ENCODE results near the gene DMRT1.

Gene DMRT1

GRCh38 chr9:841371-842209, at the start of gene DMRT1:
Gene DMRT1 (plus strand): TSS chr9:841697. CDS start chr9:841839, 142 bp downstream.
- FAIRE-seq (no peak), DNase-seq (ENCODE audit: extremely low spot score, insufficient read length, low read depth) (no peak)

- FAIRE-seq (no peak), DNase-seq (ENCODE audit: extremely low spot score, insufficient read length, low read depth) (no peak)
Observed at GRCh38 chr9:792331-793260, 48.9 kb upstream of the DMRT1 start.

DNA sequence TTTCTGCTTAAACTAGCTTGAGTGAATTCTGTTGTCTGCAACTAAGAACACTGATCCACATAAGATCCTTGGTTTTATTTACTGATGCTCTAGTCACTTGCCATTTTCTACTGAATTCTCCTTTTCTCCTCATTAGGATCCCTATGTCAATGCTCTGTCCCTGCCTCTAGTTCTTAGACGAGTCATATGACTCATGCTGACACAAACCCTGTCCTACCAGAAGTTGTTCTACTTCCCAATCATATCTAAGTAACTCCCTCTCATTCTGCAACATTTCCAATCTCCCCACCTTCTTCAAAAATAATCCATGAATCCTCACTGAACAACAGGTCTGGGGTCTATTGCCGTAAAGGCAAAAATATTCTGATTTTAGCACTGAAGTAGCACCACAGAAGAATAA, 47.1 kb upstream of the DMRT1 start:
- no peak for FAIRE-seq
- DNase-seq (ENCODE audit: extremely low spot score, insufficient read length, low read depth) = no peak

DNA sequence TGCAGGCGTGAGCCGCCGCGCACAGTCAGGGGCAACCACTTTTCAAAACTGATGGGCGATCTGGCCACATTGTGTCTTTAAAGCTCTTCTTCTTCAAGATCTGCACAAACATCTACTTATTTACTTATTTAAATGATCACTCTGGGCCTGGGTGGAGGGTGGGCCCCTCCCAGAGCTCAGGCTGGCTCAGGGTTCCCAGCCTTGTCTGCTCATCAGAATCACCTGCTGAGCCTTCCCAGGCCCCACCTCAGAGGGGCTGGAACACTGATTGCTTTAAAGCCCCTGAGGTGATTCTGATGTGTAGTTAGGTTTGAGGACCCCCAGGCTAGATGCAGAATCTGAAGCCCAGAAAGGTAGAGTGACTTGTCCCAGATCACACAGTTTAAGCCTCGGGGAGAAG, 45.6 kb upstream of the DMRT1 start:
- DNase-seq (ENCODE audit: extremely low spot score, insufficient read length, low read depth) = no peak
- no peak for FAIRE-seq

GRCh38 chr9:800591-801150, 40.8 kb upstream of the DMRT1 start:
- DNase-seq (ENCODE audit: extremely low spot score, insufficient read length, low read depth) = no peak
- no peak for FAIRE-seq

- FAIRE-seq = no peak
Observed at GRCh38 chr9:801399-802071, 40.0 kb upstream of the DMRT1 start.

DNA sequence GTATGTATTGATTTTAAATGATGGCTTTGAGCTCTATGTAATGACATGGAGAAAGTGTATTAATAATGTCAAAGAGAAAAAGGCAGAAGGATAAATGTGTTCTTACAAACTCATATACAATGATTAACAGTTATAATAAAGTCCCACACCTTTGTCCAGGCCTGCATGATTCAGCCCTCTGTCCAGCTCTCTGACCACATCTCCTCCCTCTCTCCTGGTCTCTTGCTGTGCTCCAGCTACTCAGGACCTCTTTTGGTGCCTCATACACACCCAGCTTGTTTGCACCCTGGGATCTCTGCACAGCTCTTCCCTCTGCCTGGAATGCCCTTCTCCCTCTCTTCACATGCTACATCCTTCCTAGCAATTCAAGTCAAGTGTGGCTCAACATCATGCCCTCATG, 37.5 kb upstream of the DMRT1 start:
- DNase-seq (ENCODE audit: extremely low spot score, insufficient read length, low read depth) = no peak
- no peak for FAIRE-seq

More at GRCh38 chr9:801399-802071, 40.0 kb upstream of the DMRT1 start:
- no peak for DNase-seq (ENCODE audit: extremely low spot score, insufficient read length, low read depth)

- FAIRE-seq (no peak), DNase-seq (ENCODE audit: extremely low spot score, insufficient read length, low read depth) (no peak)
Observed at GRCh38 chr9:805151-805550, 36.3 kb upstream of the DMRT1 start.

- DNase-seq (ENCODE audit: extremely low spot score, insufficient read length, low read depth) = no peak
- peak; percentile 76 for FAIRE-seq
Observed at GRCh38 chr9:806285-807156, 35.0 kb upstream of the DMRT1 start.

GRCh38 chr9:811106-811531, 30.4 kb upstream of the DMRT1 start:
- no peak for FAIRE-seq

GRCh38 chr9:818958-819357, 22.5 kb upstream of the DMRT1 start:
- FAIRE-seq (no peak), DNase-seq (ENCODE audit: extremely low spot score, insufficient read length, low read depth) (no peak)

More at GRCh38 chr9:811106-811531, 30.4 kb upstream of the DMRT1 start:
- no peak for DNase-seq (ENCODE audit: extremely low spot score, insufficient read length, low read depth)

GRCh38 chr9:826500-827280, 14.8 kb upstream of the DMRT1 start:
- DNase-seq (ENCODE audit: extremely low spot score, insufficient read length, low read depth) (no peak), FAIRE-seq (no peak)

GRCh38 chr9:840343-840742, 1.2 kb upstream of the DMRT1 start:
- FAIRE-seq (no peak), DNase-seq (ENCODE audit: extremely low spot score, insufficient read length, low read depth) (no peak)

DNA sequence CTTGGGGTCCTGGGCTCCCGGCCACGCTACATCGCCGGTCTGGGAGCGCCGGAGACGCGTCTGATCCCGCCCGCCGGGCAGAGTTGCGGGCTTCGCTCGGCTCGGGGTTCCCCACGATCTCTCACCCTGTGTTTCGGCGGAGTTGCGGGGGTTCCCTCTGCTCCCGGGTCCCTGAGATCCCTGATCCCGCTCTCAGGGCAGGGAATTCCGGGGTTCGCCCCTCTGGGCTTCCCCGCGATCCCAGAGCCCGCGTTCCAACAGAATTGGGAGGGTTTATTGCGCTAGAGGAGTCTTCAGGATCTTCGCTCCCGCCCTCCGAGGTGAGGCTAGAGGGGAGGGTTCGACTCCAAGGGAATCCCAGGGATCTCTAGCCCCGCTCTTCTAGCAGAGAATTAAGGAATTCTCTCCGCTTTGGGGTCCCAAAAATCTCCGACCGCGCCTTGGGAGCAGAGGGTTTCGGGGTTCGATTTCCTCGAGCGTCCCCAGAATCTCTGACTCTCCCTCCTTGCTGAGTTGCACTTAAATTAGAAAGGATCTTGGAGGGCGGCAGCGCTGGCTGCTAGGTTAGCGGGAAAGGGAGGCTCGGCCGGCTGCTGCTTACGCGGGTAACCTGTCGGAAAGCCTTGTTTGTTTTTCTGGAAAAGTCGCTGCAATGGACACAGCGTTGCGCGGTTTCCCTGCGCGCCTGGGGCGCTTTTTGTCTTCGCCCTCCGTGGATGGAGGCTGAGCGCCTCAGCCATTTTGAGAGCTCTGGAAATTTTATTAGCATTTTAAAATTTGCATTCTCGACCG, 1.3 kb downstream of the DMRT1 start:
- FAIRE-seq = no peak
- no peak for DNase-seq (ENCODE audit: extremely low spot score, insufficient read length, low read depth)

GRCh38 chr9:843427-843785, 1.9 kb downstream of the DMRT1 start:
- DNase-seq (ENCODE audit: extremely low spot score, insufficient read length, low read depth) = no peak
- FAIRE-seq = no peak

GRCh38 chr9:846852-847251, 5.4 kb downstream of the DMRT1 start:
- no peak for DNase-seq (ENCODE audit: extremely low spot score, insufficient read length, low read depth)
- no peak for FAIRE-seq

DNA sequence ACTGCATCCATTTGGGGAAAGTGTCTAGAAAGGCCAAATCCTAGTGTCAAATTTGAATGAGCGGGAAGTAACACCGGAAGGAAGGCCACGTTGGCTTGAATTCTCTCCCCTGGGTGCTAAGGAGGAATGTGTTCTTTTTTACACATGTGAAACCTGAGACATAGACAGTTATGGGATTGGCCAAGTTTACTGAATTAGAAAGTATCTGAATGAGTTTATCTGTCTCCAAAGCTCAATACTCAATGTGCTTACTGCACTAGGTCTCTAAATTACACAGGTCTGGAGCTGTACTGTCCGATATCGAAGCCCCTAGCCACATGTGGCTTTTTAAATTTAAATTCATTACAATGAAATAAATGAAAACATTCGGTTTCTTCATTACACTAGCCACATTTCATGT, 6.0 kb downstream of the DMRT1 start:
- peak; percentile 75 for FAIRE-seq
- no peak for DNase-seq (ENCODE audit: extremely low spot score, insufficient read length, low read depth)

DNA sequence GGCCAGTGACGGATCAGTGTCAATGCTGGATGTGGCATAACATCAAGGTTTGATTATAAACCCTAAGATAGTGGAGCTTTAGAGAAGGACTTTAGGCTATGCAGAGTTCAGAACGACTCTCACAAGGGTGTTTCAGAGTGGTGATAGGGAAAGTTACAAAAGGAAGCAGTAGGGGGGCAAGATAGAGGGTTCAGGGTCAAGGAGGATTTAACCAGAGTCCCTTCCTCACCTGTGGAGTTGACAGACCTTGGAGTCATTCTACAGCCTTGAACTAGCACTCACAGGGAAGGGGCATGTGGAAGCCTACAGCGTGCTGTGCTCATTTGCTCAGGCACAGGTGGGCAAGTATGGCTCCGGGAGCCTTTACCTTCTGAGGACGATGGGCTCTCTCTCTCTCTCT, 7.9 kb downstream of the DMRT1 start:
- FAIRE-seq = no peak

More for the DNA sequence above, 7.9 kb downstream of the DMRT1 start:
- DNase-seq (ENCODE audit: extremely low spot score, insufficient read length, low read depth) = no peak

Measured in GM18507 (cell line).